Neural cell (in vitro differentiated cells): ENCODE results near the gene LACC1. TPM values are rescaled to one million over a fixed set of nuclear protein-coding genes. Genes with fewer than 3 reads are reported as not detected.

Experiments used
- H2AFZ ChIP-seq: fragments of 200-600, 300-800 bp; sonication (generic), shearing (Covaris generic); 2 replicates; pipeline ENCODE4 v1.6.0; 2014; ENCODE audit warnings: low read depth, mild to moderate bottlenecking, antibody characterized with exemption, low read length, moderate library complexity
- H3F3A ChIP-seq: fragments of 200-600 bp; shearing (Covaris generic); 2 replicates; pipeline ENCODE4 v1.6.1; 2016; ENCODE audit warnings: mild to moderate bottlenecking, moderate library complexity, mixed read lengths, antibody characterized with exemption, low read length; ENCODE audit not compliant: insufficient read depth, poor library complexity, severe bottlenecking
- H3K27ac ChIP-seq: fragments of 200-600, 300-800 bp; sonication (generic), shearing (Covaris generic); 2 replicates; pipeline ENCODE4 v1.5.1; 2014; ENCODE audit warnings: mild to moderate bottlenecking, low read length, moderate library complexity
- H3K27me3 ChIP-seq: fragments of 300-800, 200-600 bp; sonication (generic), shearing (Covaris generic); 2 replicates; pipeline ENCODE4 v1.6.0; 2014; ENCODE audit warnings: mild to moderate bottlenecking, low read depth, low read length, moderate library complexity; ENCODE audit not compliant: insufficient read depth
- H3K36me3 ChIP-seq: fragments of 300-800, 200-600 bp; sonication (generic), shearing (Covaris generic); 2 replicates; pipeline ENCODE4 v1.5.1; 2014; ENCODE audit warnings: mild to moderate bottlenecking, antibody characterized with exemption, low read length, moderate library complexity; ENCODE audit not compliant: insufficient read depth
- H3K4me2 ChIP-seq: fragments of 300-800, 200-600 bp; sonication (generic), shearing (Covaris generic); 2 replicates; pipeline ENCODE4 v1.6.0; 2014; ENCODE audit warnings: mild to moderate bottlenecking, low read length
- H3K4me3 ChIP-seq: fragments of 300-800, 200-600 bp; sonication (generic), shearing (Covaris generic); 2 replicates; pipeline ENCODE4 v1.5.1; 2014; ENCODE audit warnings: mild to moderate bottlenecking, low read length, moderate library complexity
- H3K79me2 ChIP-seq: fragments of 200-600 bp; shearing (Covaris generic); replicated peaks from 2 replicates; pipeline ENCODE4 v1.6.0; 2014; ENCODE audit warnings: mild to moderate bottlenecking, low read length, moderate library complexity; ENCODE audit not compliant: insufficient read depth
- H3K9ac ChIP-seq: fragments of 300-800, 200-600 bp; sonication (generic), shearing (Covaris generic); 2 replicates; pipeline ENCODE4 v1.6.1; 2016; ENCODE audit warnings: mild to moderate bottlenecking, low read length, mixed read lengths
- H3K9me2 ChIP-seq: fragments of 200-600 bp; shearing (Covaris generic); 2 replicates; pipeline ENCODE4 v1.6.1; 2016; ENCODE audit warnings: mild to moderate bottlenecking, low read length, mixed read lengths; ENCODE audit not compliant: insufficient read depth
- H3K9me3 ChIP-seq: fragments of 200-600, 300-800 bp; sonication (generic), shearing (Covaris generic); 2 replicates; pipeline ENCODE4 v1.6.1; 2016; ENCODE audit warnings: mild to moderate bottlenecking, mixed run types, low read length, moderate library complexity, mixed read lengths
- H4K20me1 ChIP-seq: fragments of 200-600 bp; shearing (Covaris generic); 2 replicates; pipeline ENCODE4 v1.6.1; 2016; ENCODE audit warnings: mild to moderate bottlenecking, mixed run types; ENCODE audit not compliant: insufficient read depth
- EP300 ChIP-seq: fragments of 450-650 bp; conservative IDR thresholded peaks from 2 replicates; pipeline ENCODE4 v1.6.1; 2014; ENCODE audit warnings: antibody characterized with exemption, mild to moderate bottlenecking, moderate library complexity; ENCODE audit not compliant: poor library complexity, severe bottlenecking
- EZH2 ChIP-seq: fragments of 200-600, 300-800 bp; shearing (Covaris generic), sonication (generic); IDR thresholded peaks from 2 replicates; pipeline ENCODE4 v1.6.1; 2014; ENCODE audit warnings: antibody characterized with exemption, low read length, borderline replicate concordance, mild to moderate bottlenecking; ENCODE audit not compliant: insufficient read depth, poor library complexity, severe bottlenecking
- MXI1 ChIP-seq: fragments of 450-650 bp; conservative IDR thresholded peaks from 2 replicates; pipeline ENCODE4 v1.6.1; 2014; ENCODE audit warnings: antibody characterized with exemption, mild to moderate bottlenecking; ENCODE audit not compliant: poor library complexity, severe bottlenecking
- POLR2AphosphoS5 ChIP-seq: IDR thresholded peaks from 2 replicates; pipeline ENCODE4 v1.6.1; 2012
- RAD21 ChIP-seq: fragments of 450-650 bp; conservative IDR thresholded peaks from 2 replicates; pipeline ENCODE4 v1.6.1; 2014; ENCODE audit warnings: antibody characterized with exemption, mild to moderate bottlenecking, moderate library complexity
- SMC3 ChIP-seq: fragments of 450-650 bp; conservative IDR thresholded peaks from 2 replicates; pipeline ENCODE4 v1.6.1; 2014; ENCODE audit warnings: antibody characterized with exemption, mild to moderate bottlenecking, moderate library complexity; ENCODE audit not compliant: poor library complexity
- TAF1 ChIP-seq: IDR thresholded peaks from 2 replicates; pipeline ENCODE4 v1.6.1; 2012; ENCODE audit warnings: low read depth
- polyA plus RNA-seq: library from polyadenylated mRNA; depleted of rRNA; stranded (reverse); fragments of >200 nt; gene quantifications from 2 replicates; pipeline ENCODE4 v1.2.3, GENCODE V29; 2014
- TF ChIP-seq, protein P1 (sequence below): IDR thresholded peaks from 2 replicates; pipeline ENCODE4 v1.6.1; 2012; ENCODE audit warnings: borderline replicate concordance
- TF ChIP-seq, protein P2 (sequence below): fragments of 450-650 bp; IDR thresholded peaks from 2 replicates; pipeline ENCODE4 v1.5.1; 2014; ENCODE audit warnings: antibody characterized with exemption, mild to moderate bottlenecking, moderate library complexity; ENCODE audit not compliant: poor library complexity, severe bottlenecking

The LACC1 gene
- polyA plus RNA-seq, 1 donor from 2014 or later = 2.2 TPM

DNA sequence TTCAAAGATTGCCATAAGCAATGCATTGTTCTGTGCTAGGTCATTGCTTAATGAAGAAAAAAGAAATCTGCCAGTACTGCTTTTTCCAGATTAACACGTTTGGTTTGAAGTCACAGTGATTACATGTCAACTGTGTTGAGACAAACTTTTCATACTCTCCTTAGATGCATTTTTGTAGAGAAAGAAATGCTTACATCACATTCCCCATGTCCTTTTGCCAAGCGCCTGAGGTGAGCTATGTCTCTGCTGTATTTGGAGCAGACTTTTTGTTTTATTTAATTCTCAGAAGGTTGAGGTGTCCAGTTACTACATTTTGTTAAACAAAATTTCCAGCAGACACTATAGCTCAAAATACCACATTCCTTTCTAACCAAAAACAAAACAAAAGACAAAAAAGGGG lies 16.2 kb downstream of the LACC1 start:
- Histone ChIP-seq H2AFZ (no peak overlapping the region), H3K27ac (no peak overlapping the region), H3F3A (no peaks in the 10 kb centered on the region), H3K27me3 (no peaks in the 10 kb centered on the region), H3K9me3 (no peaks in the 10 kb centered on the region), H3K36me3 (no peaks in the 10 kb centered on the region), H3K79me2 (no peaks in the 10 kb centered on the region), H3K9ac (no peak overlapping the region), H3K9me2 (no peaks in the 10 kb centered on the region), H3K4me2 (no peak overlapping the region), H3K4me3 (no peak overlapping the region), H4K20me1 (no peaks in the 10 kb centered on the region)
- TF ChIP-seq, protein P1, sequence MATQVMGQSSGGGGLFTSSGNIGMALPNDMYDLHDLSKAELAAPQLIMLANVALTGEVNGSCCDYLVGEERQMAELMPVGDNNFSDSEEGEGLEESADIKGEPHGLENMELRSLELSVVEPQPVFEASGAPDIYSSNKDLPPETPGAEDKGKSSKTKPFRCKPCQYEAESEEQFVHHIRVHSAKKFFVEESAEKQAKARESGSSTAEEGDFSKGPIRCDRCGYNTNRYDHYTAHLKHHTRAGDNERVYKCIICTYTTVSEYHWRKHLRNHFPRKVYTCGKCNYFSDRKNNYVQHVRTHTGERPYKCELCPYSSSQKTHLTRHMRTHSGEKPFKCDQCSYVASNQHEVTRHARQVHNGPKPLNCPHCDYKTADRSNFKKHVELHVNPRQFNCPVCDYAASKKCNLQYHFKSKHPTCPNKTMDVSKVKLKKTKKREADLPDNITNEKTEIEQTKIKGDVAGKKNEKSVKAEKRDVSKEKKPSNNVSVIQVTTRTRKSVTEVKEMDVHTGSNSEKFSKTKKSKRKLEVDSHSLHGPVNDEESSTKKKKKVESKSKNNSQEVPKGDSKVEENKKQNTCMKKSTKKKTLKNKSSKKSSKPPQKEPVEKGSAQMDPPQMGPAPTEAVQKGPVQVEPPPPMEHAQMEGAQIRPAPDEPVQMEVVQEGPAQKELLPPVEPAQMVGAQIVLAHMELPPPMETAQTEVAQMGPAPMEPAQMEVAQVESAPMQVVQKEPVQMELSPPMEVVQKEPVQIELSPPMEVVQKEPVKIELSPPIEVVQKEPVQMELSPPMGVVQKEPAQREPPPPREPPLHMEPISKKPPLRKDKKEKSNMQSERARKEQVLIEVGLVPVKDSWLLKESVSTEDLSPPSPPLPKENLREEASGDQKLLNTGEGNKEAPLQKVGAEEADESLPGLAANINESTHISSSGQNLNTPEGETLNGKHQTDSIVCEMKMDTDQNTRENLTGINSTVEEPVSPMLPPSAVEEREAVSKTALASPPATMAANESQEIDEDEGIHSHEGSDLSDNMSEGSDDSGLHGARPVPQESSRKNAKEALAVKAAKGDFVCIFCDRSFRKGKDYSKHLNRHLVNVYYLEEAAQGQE = no peak
- TF ChIP-seq MXI1 (no peak), TAF1 (no peak), EZH2 (no peak), POLR2AphosphoS5 (no peak), RAD21 (no peak), SMC3 (no peak), EP300 (no peak)
- TF ChIP-seq, protein P2, sequence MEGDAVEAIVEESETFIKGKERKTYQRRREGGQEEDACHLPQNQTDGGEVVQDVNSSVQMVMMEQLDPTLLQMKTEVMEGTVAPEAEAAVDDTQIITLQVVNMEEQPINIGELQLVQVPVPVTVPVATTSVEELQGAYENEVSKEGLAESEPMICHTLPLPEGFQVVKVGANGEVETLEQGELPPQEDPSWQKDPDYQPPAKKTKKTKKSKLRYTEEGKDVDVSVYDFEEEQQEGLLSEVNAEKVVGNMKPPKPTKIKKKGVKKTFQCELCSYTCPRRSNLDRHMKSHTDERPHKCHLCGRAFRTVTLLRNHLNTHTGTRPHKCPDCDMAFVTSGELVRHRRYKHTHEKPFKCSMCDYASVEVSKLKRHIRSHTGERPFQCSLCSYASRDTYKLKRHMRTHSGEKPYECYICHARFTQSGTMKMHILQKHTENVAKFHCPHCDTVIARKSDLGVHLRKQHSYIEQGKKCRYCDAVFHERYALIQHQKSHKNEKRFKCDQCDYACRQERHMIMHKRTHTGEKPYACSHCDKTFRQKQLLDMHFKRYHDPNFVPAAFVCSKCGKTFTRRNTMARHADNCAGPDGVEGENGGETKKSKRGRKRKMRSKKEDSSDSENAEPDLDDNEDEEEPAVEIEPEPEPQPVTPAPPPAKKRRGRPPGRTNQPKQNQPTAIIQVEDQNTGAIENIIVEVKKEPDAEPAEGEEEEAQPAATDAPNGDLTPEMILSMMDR = no peak

DNA sequence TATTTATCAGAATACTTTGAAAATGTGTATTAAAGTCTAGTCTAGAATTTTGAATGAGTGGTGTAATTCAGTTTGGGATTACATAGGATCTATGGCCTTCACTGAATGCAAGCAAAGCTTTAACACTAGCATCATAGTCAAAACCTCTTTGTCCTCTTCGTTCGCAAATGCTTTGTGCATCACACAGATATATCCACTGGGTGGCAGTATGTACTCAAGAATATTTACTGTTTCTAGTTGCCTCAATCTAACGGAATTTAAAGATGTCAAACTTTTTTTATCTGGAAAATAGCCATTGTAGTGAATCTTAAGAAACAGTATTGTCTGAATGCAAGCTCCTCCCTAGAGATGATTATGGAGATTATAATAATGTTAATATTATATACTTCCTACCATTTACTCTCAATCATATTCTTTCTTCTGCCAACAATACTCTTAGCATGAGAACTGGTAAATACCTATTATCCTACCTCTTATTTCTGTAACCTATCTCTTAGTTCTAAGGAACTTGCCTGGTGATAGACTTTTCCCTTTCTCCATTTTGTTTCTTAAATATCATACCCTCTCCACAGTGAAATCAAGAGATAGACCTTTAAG lies 25.8 kb downstream of the LACC1 start:
- no peaks in the 10 kb centered on the region for H3K36me3 ChIP-seq
- no peak overlapping the region for H3K9ac ChIP-seq
- no peaks in the 10 kb centered on the region for H3K9me2 ChIP-seq
- no peaks in the 10 kb centered on the region for H4K20me1 ChIP-seq
- no peaks in the 10 kb centered on the region for H3K27me3 ChIP-seq
- H2AFZ ChIP-seq = no peak overlapping the region
- no peaks in the 10 kb centered on the region for H3F3A ChIP-seq
- no peaks in the 10 kb centered on the region for H3K79me2 ChIP-seq
- H3K4me2 ChIP-seq = no peak overlapping the region
- no peak for TF ChIP-seq POLR2AphosphoS5
- TF ChIP-seq RAD21 = peak; percentile 97
- no peak for TF ChIP-seq EP300
- no peak for TF ChIP-seq EZH2
- TF ChIP-seq, protein P2 = peak; percentile 92
- TF ChIP-seq SMC3 = peak; percentile 95
- H3K27ac ChIP-seq = no peak overlapping the region
- H3K4me3 ChIP-seq = no peak overlapping the region
- H3K9me3 ChIP-seq = no peaks in the 10 kb centered on the region
